8988T (cell line): ENCODE data around the gene DHTKD1.
"Not testable (repeated sequence)": the region's sequence is repeated elsewhere in the genome, so short reads cannot be mapped to it uniquely, and the experiment has no call there.

Experiments
- DNase-seq: peaks from one replicate; pipeline ENCODE4 v3.0.0; 2011

DHTKD1 gene

GRCh38 chr10:12150163-12150562 lies 81.4 kb downstream of the DHTKD1 start:
- DNase-seq, result no peak

- no peak for DNase-seq
These were observed 85.8 kb downstream of the DHTKD1 start for GRCh38 chr10:12154516-12154915.

- DNase-seq, result no peak
These were observed 87.8 kb downstream of the DHTKD1 start for GRCh38 chr10:12156367-12157123.

GRCh38 chr10:12158111-12158510 lies 89.4 kb downstream of the DHTKD1 start:
- no peak for DNase-seq

- no peak for DNase-seq
These were observed 91.9 kb downstream of the DHTKD1 start for GRCh38 chr10:12160664-12161063.

GRCh38 chr10:12162927-12163326 lies 94.2 kb downstream of the DHTKD1 start:
- no peak for DNase-seq

- no peak for DNase-seq
These were observed 95.3 kb downstream of the DHTKD1 start for GRCh38 chr10:12164085-12164484.

- DNase-seq, result no peak
These were observed 96.3 kb downstream of the DHTKD1 start for GRCh38 chr10:12165036-12165435.

GRCh38 chr10:12165999-12166775 lies 97.4 kb downstream of the DHTKD1 start:
- DNase-seq, result no peak

GRCh38 chr10:12171512-12171911 lies 102.8 kb downstream of the DHTKD1 start:
- DNase-seq, result not testable (repeated sequence)
